Measurements from ENCODE around the gene SLC6A12.

GRCh38 chr12:211142-211465, 2.9 kb downstream of the SLC6A12 start:
- TF ChIP-seq CTCF (IDR thresholded peaks at IDR 0.05 in 8 of 11, conservative IDR thresholded peaks at IDR 0.05 in 3 of 11) (no peak), POLR2AphosphoS5 (IDR thresholded peaks at IDR 0.05) (no peak)

All from spleen (tissue), 7 donors.